Esophagus muscularis mucosa (tissue), 4 donors: Measurements from ENCODE around the gene AUTS2.

ENCODE experiments used
- EP300 ChIP-seq: sonication (generic); formaldehyde crosslinking; IDR thresholded peaks from one replicate; pipeline ENCODE4 v1.6.1; 2017; ENCODE audit warnings: antibody characterized with exemption
- POLR2AphosphoS5 ChIP-seq, 2 donors: sonication (generic); formaldehyde crosslinking; IDR thresholded peaks; one replicate each; pipeline ENCODE4 v1.6.1; 2017; ENCODE audit warnings: antibody characterized with exemption in 2 of 2
- TF ChIP-seq, protein P1 (sequence below), 3 experiments: fragments of 200-600 bp in 2 of 3; fragments of 450-650 bp in 1 of 3; sonication (generic) in 2 of 3; IDR thresholded peaks; one replicate each; pipeline ENCODE4 v1.5.1; 2017 to 2019; ENCODE audit warnings: antibody characterized with exemption in 3 of 3, mild to moderate bottlenecking in 2 of 3, moderate library complexity in 1 of 3

- TF ChIP-seq, protein P1, sequence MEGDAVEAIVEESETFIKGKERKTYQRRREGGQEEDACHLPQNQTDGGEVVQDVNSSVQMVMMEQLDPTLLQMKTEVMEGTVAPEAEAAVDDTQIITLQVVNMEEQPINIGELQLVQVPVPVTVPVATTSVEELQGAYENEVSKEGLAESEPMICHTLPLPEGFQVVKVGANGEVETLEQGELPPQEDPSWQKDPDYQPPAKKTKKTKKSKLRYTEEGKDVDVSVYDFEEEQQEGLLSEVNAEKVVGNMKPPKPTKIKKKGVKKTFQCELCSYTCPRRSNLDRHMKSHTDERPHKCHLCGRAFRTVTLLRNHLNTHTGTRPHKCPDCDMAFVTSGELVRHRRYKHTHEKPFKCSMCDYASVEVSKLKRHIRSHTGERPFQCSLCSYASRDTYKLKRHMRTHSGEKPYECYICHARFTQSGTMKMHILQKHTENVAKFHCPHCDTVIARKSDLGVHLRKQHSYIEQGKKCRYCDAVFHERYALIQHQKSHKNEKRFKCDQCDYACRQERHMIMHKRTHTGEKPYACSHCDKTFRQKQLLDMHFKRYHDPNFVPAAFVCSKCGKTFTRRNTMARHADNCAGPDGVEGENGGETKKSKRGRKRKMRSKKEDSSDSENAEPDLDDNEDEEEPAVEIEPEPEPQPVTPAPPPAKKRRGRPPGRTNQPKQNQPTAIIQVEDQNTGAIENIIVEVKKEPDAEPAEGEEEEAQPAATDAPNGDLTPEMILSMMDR (IDR thresholded peaks at IDR 0.05): no peak
- TF ChIP-seq EP300 (no peak), POLR2AphosphoS5 (IDR thresholded peaks at IDR 0.05) (no peak)
Observed at GRCh38 chr7:70143075-70144044, 545.1 kb downstream of the AUTS2 start.
